Hematopoietic multipotent progenitor cell treated with erythropoietin and hydrocortisone succinate and interleukin-3 and kit ligand, for 8 days (in vitro differentiated cells): ENCODE measurements around the gene UBA6.
A peak's percentile ranks its signal among the peaks of the same experiment; 100 is the strongest.
"Not testable (repeated sequence)": the region's sequence is repeated elsewhere in the genome, so short reads cannot be mapped to it uniquely, and the experiment has no call there.

ENCODE experiments used
- DNase-seq: peaks from one replicate; pipeline ENCODE4 v3.0.0-alpha.2; 2015

Gene UBA6

DNA sequence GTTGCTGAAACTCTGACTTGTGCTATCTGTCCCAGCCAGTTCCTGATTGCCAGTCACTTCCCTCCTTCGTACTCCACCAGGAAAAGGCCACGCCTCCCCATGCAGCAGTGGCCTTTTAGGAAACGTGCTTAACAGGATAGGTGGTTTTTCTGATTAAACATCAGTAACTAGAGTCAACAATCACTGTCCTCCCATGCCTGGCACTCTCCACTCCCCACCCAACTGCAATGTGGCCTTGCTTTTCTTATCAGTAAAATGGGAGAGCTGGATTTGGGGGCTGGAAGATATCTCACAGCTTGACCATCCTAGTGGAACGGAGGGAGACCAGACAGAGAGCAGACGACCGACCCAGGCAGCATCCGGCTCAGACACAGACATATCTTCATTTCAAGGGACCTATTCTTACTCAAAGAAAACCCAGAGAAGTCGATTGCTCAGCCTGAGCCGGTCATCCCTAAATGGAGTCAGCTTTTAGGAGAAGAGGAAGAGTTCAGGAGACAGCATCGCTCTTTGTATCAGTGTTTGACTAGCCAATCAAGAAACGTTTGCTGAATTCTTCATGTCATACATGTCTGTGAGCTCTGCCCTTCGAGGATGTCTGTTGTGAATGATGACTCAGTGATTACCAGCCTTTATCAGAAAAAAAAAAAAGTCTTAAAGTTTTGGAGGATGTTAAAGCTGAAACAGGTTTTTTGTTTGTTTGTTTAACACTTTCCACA lies 12.7 kb upstream of the UBA6 start:
- DNase-seq = peak; percentile 46

DNA sequence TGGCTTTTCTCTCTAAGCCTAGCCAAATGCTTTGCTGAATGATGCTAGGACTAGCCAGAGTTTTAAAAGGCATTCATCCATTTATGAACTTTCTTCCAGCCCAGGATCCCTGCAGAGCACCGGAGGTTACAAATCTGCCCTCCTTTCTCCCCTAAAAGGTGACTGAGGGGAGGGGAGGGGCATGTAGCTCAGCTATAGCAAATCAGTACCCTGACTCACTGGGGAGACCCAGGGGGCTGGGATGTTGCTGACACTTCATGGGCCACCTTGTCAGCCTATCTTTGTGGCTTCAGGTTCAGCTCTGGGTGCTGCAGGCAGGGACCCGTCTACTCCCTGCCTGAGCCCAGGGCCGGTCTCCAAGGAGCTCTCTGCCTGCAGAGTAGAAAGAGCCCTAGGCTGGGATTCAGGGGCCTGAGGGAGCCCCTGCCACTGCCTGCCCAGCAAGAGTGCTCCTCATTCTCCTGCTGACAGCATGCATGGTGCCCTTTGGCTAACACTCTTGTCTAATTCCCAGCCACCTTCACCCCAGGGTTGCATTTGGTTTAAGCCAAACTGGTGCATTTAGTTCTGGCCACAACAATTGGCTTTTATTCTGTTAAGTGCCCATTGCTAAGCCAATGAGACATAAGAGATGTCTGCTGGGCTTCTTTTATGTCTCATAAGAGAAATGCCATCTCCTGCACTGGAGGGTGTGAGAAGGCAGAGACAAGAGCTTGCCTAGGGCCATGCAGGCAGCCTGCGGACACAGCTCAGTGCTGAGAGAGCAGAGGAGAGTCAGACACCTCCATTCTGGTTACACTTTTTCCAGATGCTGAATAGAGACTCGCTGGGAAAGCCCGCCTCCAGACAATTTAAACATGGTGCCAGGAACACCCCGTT lies 11.9 kb upstream of the UBA6 start:
- no peak for DNase-seq

DNA sequence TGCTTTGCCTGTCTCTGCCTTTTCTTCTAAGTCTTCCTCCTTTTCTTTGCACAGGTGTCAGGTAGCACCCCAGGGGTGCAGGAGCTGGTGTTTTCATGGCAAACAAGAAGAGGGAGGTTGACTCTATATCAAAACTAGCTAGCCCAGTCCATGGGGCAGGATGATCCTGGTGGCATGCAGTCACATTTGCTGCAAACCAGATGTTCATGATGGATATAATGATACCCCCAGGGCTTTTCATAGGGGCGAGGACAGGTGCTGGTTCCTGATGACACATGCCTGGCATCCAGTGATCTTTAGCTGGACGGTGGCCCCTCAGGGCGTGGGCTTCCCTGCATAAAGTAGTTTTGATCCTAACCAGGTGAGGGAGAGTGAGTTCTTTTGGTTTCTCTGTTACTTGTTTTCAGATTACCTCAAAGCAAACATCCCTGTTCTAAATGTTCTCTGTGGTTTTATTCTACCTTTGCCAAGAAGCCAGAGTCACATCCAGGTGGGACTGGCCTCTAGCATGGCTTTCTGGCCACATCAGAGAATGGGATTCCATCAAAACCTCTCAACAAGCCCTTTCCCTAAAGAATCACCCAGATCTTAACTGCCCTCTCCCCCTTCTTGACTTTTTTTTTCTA lies 11.2 kb upstream of the UBA6 start:
- DNase-seq = no peak

- not testable (repeated sequence) for DNase-seq
Observed at GRCh38 chr4:67706682-67707081, 5.7 kb upstream of the UBA6 start.

GRCh38 chr4:67704843-67705242 lies 3.9 kb upstream of the UBA6 start:
- DNase-seq = no peak

DNA sequence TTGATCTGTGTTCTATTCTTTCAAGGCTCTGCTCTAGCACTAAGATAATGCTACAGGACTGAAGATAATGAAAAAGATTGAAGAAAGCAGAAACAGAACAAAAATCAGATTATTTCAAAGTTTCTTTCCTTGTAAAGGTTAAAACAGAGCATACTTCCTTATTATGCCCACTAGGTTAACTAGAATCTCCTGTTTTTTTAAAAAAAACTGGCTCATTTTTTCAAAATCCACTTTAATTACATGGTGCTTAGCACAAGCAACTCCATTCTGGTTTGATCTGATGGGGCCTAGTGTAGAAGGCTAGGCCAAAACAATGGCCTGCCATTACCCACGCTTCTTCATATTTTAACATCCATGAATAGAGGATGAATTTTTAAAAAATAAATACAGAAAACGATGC lies 1.2 kb upstream of the UBA6 start:
- DNase-seq = no peak

DNA sequence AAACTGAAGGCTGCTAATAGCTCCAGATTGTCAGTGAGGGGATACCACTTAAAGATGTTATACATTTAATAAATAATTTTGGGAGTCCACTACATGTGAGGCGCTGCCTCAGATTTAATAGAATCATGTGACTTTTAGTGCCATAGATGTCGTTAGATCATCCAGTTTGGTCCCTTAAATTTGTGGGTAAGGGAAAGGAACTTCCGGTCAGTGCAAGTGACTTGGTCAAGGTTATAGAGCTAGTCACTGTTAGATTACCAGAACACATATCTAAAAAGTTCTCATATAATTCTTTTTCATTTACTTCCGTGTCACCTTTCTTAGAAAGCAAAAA lies 529 bp upstream of the UBA6 start:
- no peak for DNase-seq

GRCh38 chr4:67700116-67700737 lies 728 bp downstream of the UBA6 start:
- DNase-seq = peak; percentile 21

DNA sequence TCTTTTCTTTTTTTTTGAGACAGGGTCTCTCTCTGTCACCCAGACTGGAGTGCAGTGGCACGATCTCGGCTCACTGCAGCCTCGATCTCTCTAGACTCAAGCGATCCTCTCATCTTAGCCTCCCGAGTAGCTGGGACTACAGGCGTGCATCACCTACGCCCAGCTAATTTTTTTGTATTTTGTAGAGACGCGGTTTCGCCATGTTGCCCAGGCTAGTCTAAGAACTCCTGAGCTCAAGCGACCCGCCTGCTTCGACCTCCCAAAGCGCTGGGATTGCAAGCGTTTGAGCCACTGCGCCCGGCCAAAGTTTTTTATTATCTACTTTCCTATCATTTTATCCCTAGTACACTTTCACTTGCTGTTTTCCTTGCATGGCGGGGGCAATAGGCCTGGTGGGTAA lies 1.4 kb downstream of the UBA6 start:
- DNase-seq = no peak

DNA sequence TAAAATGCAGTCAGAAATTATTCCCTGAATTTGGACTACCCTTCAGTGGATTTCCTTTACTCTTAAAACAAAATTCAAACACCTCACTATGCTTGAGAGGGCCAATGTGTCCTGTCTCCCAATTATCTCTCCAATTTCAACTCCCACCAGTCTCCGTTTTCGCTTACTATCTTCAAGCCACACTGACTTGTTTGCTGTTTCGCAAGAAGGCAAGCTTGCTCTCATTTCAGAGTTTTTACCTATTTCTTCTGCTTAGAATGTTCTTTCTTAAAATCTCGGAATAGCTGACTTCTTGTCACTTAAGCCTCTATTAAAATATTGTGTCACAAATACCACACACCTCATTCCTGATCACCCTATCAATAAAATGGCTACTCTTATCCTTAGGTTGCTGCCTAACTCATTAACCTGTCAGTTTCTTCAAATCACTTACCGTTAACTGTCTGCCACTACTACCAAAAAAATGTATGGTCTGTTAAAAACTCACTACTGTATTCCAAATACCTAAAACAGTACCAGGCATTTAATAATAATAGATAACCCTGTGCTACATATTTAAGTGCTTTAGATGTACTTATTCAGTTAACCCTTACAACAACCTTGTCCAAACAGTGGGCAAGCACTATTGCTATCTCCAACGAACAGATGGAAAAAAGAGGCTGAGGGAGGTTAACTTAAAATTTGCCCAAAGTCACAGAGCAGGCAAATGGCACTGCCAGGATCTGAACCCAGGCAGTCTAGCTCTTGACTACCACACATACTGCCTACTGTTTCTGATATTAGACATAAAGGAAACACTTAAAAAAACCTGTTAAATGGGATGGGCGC lies 2.9 kb downstream of the UBA6 start:
- peak; percentile 62 for DNase-seq

DNA sequence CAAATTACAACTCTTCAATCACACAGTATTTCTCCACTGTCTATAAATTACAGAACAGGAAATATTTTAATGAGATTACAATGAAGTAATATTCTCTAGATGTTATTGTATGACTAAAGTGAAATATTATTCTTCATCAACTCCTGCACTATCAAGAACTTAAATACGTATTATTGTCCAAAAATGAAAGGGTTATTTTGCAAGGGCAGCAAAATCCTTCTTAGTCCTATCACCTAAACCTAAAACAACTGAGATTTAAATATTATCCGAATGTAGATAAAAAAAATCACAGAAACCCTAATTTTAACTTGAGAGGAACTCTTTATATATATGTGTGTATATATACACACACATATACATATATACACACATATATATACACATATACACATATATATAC lies 4.9 kb downstream of the UBA6 start:
- no peak for DNase-seq

- DNase-seq = no peak
Observed at GRCh38 chr4:67694662-67695061, 6.3 kb downstream of the UBA6 start.

GRCh38 chr4:67691328-67691727 lies 9.6 kb downstream of the UBA6 start:
- DNase-seq = no peak

- DNase-seq = no peak
Observed at GRCh38 chr4:67687636-67688035, 13.3 kb downstream of the UBA6 start.

- no peak for DNase-seq
Observed at GRCh38 chr4:67685532-67685859, 15.5 kb downstream of the UBA6 start.

- no peak for DNase-seq
Observed at GRCh38 chr4:67684839-67685531, 16.0 kb downstream of the UBA6 start.

GRCh38 chr4:67682266-67682665 lies 18.7 kb downstream of the UBA6 start:
- no peak for DNase-seq

GRCh38 chr4:67680581-67681222 lies 20.3 kb downstream of the UBA6 start:
- no peak for DNase-seq

DNA sequence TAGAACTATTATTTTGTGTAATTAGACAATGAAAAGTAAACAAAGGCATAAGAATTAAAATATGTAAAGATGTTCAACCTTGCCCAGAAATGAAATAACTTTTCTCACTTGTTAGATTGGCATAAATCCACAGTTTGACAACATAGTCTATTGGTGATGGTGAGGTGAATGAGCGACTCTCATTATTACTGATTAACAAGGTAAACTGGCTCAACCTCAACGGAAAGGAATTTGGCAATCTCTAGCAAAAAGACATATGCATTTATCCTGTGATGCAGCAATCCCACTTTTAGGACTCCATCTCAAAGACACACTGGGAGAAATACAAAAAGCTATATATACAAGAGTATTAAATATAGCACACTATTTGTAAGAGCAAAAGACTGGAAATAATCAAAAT lies 22.3 kb downstream of the UBA6 start:
- no peak for DNase-seq

- no peak for DNase-seq
Observed at GRCh38 chr4:67674098-67674497, 26.9 kb downstream of the UBA6 start.

DNA sequence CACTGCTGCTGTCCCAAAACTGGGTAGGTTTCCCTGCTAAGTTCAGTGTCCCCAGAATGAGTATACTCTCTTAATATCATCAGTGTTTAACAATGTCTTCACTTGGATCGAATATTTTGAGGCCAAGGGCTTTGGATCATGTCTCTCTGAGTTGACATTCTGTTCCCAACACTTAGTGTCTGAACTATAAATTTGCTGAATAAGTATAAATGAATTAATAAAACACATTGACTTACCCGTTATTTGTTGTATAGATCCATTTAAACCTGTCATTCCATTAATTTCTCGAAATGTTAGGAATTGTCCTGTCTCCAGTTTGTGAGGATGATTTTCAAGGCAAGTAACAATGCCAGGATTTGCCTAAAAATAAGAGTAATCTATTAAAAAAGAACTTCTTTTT lies 32.6 kb downstream of the UBA6 start:
- no peak for DNase-seq

DNA sequence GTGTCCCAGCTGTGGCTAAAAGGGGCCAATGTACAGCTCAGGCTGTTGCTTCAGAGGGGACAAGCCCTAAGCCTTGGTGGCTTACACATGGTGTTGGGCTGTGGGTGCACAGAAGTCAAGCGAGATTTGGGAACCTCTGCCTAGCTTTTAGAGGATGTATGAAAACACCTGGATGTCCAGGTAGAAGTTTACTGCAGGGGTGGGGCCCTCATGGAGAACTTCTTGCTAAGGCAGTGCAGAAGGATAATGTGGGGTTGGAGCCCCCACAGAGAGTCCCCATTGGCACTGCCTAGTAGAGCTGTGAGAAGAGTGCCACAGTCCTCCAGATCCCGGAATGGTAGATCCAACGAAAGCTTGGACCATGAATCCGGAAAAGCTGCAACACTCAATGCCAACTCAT lies 40.5 kb downstream of the UBA6 start:
- DNase-seq = no peak
